ENCODE data around the gene THAP2. TPM values are rescaled to one million over a fixed set of nuclear protein-coding genes. Genes with fewer than 3 reads are reported as not detected.

Gene THAP2
- total RNA-seq, 1 experiment from 2014 or later: 2.7 TPM

DNA sequence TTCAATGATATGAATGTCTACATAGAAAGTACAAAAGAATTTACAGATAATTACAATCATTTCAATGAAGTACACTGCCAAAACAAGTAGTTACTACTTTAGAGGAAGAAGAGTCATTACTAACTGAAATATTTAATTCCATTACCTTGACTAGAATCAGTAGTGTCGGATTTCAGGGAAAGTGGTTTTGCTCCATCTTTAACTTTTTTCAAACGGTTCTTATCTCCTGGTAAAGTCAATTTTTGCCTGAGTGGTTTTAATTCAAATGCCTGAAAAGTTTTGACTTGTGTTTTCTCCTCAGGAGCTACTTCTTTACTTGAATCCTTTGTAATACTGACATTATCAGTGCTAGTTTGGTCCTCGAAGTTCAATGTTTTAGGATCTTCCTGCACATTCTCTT, 7.4 kb upstream of the THAP2 start:
- Mint-ChIP-seq H3K4me1 (ENCODE audit: low read depth, unreplicated experiment) (peaks cover 7% of the 10 kb centered on the region), H3K4me3 (ENCODE audit: unreplicated experiment) (no peak overlapping the region), H3K9me3 (ENCODE audit: unreplicated experiment) (no peaks in the 10 kb centered on the region), H3K36me3 (ENCODE audit: insufficient read depth, unreplicated experiment) (peaks cover 37% of the 10 kb centered on the region), H3K27ac (ENCODE audit: unreplicated experiment) (no peak overlapping the region), H3K27me3 (ENCODE audit: insufficient read depth, unreplicated experiment) (no peaks in the 10 kb centered on the region)
- no peak overlapping the region for H3K4me3 ChIP-seq (ENCODE audit: low read depth, low read length)
- no peaks in the 10 kb centered on the region for H3K27me3 ChIP-seq (replicated peaks; ENCODE audit: control insufficient read depth, insufficient read depth, low read length)
- no TSS peak for BruUV-seq (replicated peaks)
- no peak for TF ChIP-seq CTCF (IDR thresholded peaks at IDR 0.05; ENCODE audit: insufficient read depth in 1 of 2, low read depth in 1 of 2, low read length in 1 of 2, severe bottlenecking in 1 of 2, unreplicated experiment in 1 of 2)
- POLR2A ChIA-PET: no interaction called here
- intact Hi-C loops (cut with micrococcal nuclease; ENCODE audit: unreplicated experiment): no loop called here
- 0 out of 2 replicates have a peak, but pooled peaks cover 4% of the 10 kb centered on the region for H3K4me1 ChIP-seq
- no peak for DNase-seq
- no peaks in the 10 kb centered on the region for H3K9me3 ChIP-seq
- H3K36me3 ChIP-seq (ENCODE audit: control insufficient read depth, insufficient read depth, low read length): no peaks in the 10 kb centered on the region; the same call in 1 of the 2 replicates
- CTCF ChIA-PET: interaction anchor here (1.5 kb wide), 1 partner anchor 20 kb away, joined by 7 read pairs; no protein-coding TSS in a partner anchor

- peaks cover 11% of the 10 kb centered on the region; the same call in 1 of the 2 replicates for H3K4me1 ChIP-seq
- BruUV-seq (replicated peaks): no TSS peak
- POLR2A ChIA-PET: interaction anchor here (1.1 kb wide), 1 partner anchor 92 kb away, joined by 4 read pairs; no protein-coding TSS in a partner anchor
- TF ChIP-seq CTCF (IDR thresholded peaks at IDR 0.05; ENCODE audit: insufficient read depth in 1 of 2, low read depth in 1 of 2, low read length in 1 of 2, severe bottlenecking in 1 of 2, unreplicated experiment in 1 of 2): no peak
- peak overlapping the region; percentile 98 for H3K4me3 Mint-ChIP-seq (ENCODE audit: unreplicated experiment)
- peak overlapping the region; percentile 99 for H3K27ac Mint-ChIP-seq (ENCODE audit: unreplicated experiment)
- no peaks in the 10 kb centered on the region; the same call in 1 of the 2 replicates for H3K36me3 ChIP-seq (ENCODE audit: control insufficient read depth, insufficient read depth, low read length)
- peaks cover 58% of the 10 kb centered on the region for H3K36me3 Mint-ChIP-seq (ENCODE audit: insufficient read depth, unreplicated experiment)
- H3K4me1 Mint-ChIP-seq (ENCODE audit: low read depth, unreplicated experiment): peaks cover 13% of the 10 kb centered on the region
- DNase-seq: no peak
- no peaks in the 10 kb centered on the region for H3K9me3 ChIP-seq
- peak overlapping the region; percentile 93 for H3K4me3 ChIP-seq (ENCODE audit: low read depth, low read length)
- no peaks in the 10 kb centered on the region for H3K27me3 Mint-ChIP-seq (ENCODE audit: insufficient read depth, unreplicated experiment)
- H3K27me3 ChIP-seq (replicated peaks; ENCODE audit: control insufficient read depth, insufficient read depth, low read length): no peaks in the 10 kb centered on the region
- H3K9me3 Mint-ChIP-seq (ENCODE audit: unreplicated experiment): no peaks in the 10 kb centered on the region
- intact Hi-C loops (cut with micrococcal nuclease; ENCODE audit: unreplicated experiment): no loop called here
- CTCF ChIA-PET: interaction anchor here (0.6 to 2.5 kb wide), 2 partner anchors 24 to 85 kb away, joined by 4 to 16 read pairs; partner anchors contain the start of gene TMEM19
Measured at GRCh38 chr12:71661977-71662530, 2.0 kb upstream of the THAP2 start.

DNA sequence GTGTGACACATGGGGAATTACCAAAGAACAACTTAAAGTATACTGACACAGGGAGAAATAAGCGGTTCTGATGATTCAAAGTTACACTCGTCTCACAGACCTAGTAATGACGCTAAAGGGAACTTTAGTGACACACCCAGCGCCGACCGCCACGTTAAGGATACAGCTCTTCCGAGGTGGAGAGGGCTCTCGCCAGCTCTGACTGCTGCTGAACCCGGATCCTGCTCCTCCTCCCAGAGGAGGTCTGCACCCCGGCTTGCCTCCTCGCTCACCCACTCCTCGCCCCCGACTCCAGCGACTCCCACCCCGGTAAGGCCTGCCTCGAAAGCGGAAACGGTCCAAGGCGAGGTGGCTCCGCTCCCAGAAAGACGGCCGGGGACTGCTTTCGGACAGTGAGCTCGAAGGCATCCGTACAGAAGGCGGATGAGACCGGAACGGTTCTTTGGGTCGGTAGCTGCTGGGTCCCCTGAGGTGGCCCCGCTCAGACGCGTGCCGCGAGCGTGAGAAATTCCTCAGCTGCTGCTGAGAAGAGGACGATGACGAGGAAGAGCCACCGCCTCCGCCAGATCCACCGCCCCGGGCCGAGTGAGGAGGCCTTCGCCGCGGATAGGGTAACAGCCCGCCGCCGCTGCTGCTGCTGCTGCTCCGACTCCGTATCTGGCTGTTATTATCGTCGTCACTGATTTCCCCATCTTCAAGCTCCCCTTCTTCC, 1.1 kb upstream of the THAP2 start:
- peak overlapping the region; percentile 98 for H3K4me3 Mint-ChIP-seq (ENCODE audit: unreplicated experiment)
- H3K36me3 Mint-ChIP-seq (ENCODE audit: insufficient read depth, unreplicated experiment): peaks cover 48% of the 10 kb centered on the region
- Histone ChIP-seq H3K9me3 (no peaks in the 10 kb centered on the region), H3K27me3 (replicated peaks; ENCODE audit: control insufficient read depth, insufficient read depth, low read length) (no peaks in the 10 kb centered on the region), H3K4me3 (ENCODE audit: low read depth, low read length) (peak overlapping the region; percentile 93), H3K4me1 (peaks cover 11% of the 10 kb centered on the region; the same call in 1 of the 2 replicates), H3K36me3 (ENCODE audit: control insufficient read depth, insufficient read depth, low read length) (no peaks in the 10 kb centered on the region; the same call in 1 of the 2 replicates)
- H3K27ac Mint-ChIP-seq (ENCODE audit: unreplicated experiment): peak overlapping the region; percentile 99
- H3K4me1 Mint-ChIP-seq (ENCODE audit: low read depth, unreplicated experiment): peaks cover 13% of the 10 kb centered on the region
- DNase-seq: peak; percentile 56 to 68
- BruUV-seq (replicated peaks): TSS peak; percentile 65
- ChIA-PET CTCF (interaction anchor here (0.6 to 2.5 kb wide), 4 partner anchors 9 to 84 kb away, joined by 3 to 16 read pairs (median 6); partner anchors contain the start of gene TMEM19), POLR2A (interaction anchor here (0.7 to 2.5 kb wide), 4 partner anchors 13 to 91 kb away, joined by 3 to 49 read pairs (median 6); partner anchors contain the start of gene TMEM19)
- H3K9me3 Mint-ChIP-seq (ENCODE audit: unreplicated experiment): no peaks in the 10 kb centered on the region
- no peaks in the 10 kb centered on the region for H3K27me3 Mint-ChIP-seq (ENCODE audit: insufficient read depth, unreplicated experiment)
- TF ChIP-seq CTCF (IDR thresholded peaks at IDR 0.05; ENCODE audit: insufficient read depth in 1 of 2, low read depth in 1 of 2, low read length in 1 of 2, severe bottlenecking in 1 of 2, unreplicated experiment in 1 of 2): no peak
- intact Hi-C loops (cut with micrococcal nuclease; ENCODE audit: unreplicated experiment): loop anchor here (1.0 kb wide), 2 partner anchors 21 to 91 kb away; partner anchors contain the start of gene RAB21
